Left renal cortex interstitium (tissue), 4 donors: Measurements from ENCODE around the gene ITGB7. TPM values are rescaled to one million over a fixed set of nuclear protein-coding genes. Genes with fewer than 3 reads are reported as not detected.

Experiments used
- DNase-seq, 4 donors: peaks; one replicate each; pipeline ENCODE4 v3.0.0-alpha.2; 2013; ENCODE audit warnings: low read depth in 4 of 4, low spot score in 2 of 4, missing footprints in 1 of 4
- polyA plus RNA-seq, 4 donors: library from polyadenylated mRNA; unstranded; fragments of 120-200 nt; gene quantifications; one replicate each; pipeline ENCODE4 v1.2.1, GENCODE V29; 2013; ENCODE audit not compliant: insufficient read length in 4 of 4

Gene ITGB7
- polyA plus RNA-seq = 1 to 10 TPM; 1.2 to 1.7 (median 1.3) TPM

GRCh38 chr12:53207042-53207441 is at the start of gene ITGB7:
Gene ITGB7, minus strand, starts transcription at chr12:53207251. Its CDS starts 6,808 bp downstream, at chr12:53200443.
- no peak for DNase-seq

- DNase-seq = no peak
Measured at GRCh38 chr12:53255996-53256395, 48.9 kb upstream of the ITGB7 start.

DNA sequence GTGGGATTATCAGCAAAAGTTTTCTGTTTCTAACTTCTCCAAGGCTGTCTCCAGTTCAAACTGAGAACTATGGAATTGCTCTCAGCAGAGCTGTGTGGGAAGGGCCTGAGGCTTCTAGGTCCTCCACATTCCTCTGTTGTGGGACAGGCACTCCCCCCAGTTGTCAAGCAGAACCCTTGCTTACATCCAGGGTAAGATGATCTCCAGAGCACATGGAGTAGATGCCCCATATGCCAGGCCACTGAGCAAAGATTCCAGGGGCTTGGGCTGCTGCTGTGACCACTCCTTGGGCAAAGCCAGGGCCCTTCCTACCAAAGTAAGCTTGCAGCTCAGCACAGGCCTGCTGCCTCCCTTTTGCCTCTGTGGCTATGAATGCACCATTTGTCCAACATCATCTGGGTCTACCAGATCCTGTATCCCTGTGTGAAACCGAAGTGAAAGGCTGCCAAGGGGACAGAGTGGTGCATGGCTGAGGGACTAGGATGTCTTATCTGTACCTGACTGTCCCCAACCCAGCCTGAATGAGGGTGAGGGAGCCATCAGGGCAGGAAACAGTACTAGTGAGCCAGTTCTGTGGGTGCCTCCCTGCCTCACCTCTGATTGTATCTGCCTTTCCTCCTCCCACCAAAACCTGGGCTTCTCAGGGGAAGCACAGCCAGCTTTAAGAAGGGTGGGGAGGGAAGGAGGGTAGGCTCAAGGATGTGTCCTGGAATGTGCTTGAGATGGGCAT is 47.9 kb upstream of the ITGB7 start:
- DNase-seq = no peak

GRCh38 chr12:53253298-53253697 is 46.2 kb upstream of the ITGB7 start:
- no peak for DNase-seq

GRCh38 chr12:53252349-53252916 is 45.4 kb upstream of the ITGB7 start:
- DNase-seq = no peak

GRCh38 chr12:53251477-53252348 is 44.7 kb upstream of the ITGB7 start:
- peak in 2 of 4 donors; percentile 54 to 57 for DNase-seq

- no peak for DNase-seq
Measured at GRCh38 chr12:53245286-53245685, 38.2 kb upstream of the ITGB7 start.

DNA sequence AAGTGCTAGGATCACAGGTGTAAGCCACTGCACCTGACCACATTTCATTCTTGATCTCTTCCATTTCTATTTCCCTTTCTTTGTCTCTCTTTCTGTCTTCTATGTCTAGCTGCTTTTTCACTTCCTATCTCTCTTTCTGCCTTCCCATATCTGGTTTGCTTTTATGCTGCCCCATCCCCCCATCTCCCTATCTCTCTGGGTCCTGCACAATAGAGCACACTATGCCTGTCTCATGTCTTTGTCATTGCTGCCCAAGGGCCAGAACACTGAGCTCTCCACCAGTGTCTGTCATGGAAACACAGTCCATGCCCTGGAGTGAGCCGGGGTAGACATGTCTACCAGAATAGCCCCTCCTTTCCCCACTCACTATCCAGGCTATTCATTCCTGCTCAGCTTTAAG is 37.3 kb upstream of the ITGB7 start:
- DNase-seq = no peak

DNA sequence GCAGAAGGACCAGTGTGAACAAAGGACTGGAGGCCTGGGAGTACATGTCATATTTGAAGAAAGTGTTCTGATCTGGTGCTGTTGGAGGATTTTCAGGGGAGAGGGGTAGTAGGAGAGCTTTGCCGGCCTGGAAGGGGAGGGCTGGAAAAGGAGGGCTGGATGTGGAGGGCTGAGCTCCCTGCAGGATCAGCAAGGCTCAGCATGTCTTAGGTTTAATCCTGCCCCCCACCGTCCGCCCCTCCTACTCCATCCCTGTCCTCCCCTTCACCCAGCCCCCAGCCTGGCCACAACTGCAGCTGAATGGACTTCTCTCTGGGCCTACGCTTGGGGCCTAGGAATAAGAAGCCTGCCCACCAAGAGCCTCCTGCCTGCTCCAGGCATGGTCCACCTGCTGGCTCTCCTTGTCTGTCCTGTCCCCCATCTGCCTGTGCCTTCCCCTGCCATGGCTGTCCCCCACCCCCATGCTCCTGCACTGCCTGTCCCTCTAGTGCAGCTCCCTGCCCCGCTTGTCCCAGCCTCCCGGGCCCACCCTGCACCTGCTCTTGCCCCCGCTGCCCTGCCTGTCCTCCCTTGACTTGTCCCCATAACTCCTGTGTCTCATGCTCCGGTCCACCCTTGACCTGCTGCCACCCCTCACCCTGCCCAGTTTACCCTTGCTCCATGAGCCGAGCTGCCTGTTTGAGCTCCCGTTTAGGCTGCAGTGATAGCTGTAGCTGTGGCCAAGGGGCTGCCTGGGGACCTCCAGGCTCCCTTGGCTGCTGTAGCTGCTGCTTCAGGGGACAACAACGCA is 34.8 kb upstream of the ITGB7 start:
- no peak for DNase-seq

GRCh38 chr12:53239643-53240258 is 32.7 kb upstream of the ITGB7 start:
- DNase-seq = no peak

DNA sequence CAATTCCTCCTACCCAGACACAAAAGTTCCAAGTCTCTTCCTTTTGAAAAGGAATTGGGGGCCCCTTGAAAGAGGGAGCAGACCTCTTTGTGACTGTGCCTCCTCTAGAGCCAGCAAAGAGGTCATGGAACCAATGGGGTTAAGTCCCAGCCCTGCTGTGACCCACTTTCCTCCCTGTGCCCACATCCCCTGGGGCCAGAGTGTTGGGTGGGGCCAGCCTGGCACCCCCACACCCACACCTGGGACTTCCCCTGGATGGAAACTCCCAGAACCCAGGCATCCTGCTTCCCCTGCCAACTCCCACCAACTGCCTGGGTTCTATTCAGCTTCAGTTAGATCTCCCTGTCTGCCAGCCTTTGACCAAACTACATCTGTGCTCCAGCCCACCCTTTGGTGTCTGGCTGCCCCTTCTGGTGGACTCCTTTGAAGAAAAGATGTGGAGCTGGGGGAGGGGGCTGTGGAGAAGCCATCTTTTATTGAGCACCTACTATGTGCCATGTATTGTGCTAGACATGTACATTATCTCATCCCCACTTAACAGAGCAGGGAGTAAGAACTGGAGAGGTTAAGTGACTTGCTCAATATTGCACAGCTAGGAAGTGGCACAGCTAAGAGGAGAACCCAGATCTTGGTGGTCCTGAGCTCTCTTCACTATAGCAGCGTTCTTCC is 29.5 kb upstream of the ITGB7 start:
- DNase-seq = no peak

DNA sequence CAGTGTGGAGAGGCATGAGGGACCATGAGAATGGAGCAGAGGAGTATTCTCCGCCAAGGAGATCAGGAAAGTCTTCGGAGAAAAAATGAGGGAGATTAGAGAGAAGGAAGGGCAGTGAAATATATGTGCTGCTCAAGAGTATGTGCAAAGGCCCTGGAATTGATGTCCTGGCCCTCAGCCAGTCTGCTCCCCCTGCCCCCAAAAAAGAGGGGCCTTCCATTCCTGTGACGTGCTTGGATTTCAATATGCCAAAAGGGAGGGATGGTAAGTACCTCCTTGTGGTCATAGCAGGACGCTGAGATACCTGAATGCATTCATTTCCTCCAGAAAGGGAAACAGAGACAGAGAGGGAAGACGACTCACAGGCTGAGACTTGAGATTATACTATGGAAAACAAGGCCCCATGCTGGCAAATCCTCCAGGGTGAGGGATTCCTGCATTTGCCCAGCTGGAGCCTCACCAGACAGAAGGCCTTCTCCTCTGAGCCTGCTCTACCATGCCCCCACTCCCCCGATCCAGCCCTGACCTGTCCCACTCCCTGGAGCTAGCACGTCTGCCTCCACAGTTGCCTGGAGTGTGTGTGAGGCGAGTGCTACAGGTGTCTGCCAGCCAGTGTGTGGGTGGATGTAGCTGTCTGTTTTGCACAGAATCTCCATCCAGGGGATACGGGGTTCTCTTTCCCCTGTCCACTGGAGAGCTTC is 28.8 kb upstream of the ITGB7 start:
- DNase-seq = no peak

DNA sequence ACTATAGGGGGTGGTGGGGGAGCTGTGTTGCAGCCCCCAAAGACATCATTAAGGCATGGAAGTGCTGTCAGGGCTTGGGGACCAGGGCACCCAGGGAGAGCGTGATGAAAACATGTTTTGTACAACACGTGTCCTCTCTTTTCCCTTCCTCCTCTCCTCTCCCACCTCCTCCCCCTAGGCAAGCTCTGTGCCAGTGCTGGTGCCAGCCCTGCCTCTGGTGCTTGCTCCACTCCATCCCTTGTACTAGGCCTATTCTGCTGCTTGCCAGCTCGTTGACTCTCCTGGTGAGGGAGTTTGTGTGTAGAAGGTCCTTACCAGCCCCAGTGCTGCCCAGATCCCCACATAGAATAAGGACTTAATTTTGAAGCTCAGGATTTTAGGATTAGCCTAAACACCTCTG is 28.1 kb upstream of the ITGB7 start:
- DNase-seq = no peak

- no peak for DNase-seq
Measured at GRCh38 chr12:53234271-53234914, 27.3 kb upstream of the ITGB7 start.

- DNase-seq = no peak
Measured at GRCh38 chr12:53233671-53234121, 26.6 kb upstream of the ITGB7 start.

GRCh38 chr12:53232646-53233461 is 25.8 kb upstream of the ITGB7 start:
- DNase-seq = no peak

GRCh38 chr12:53231921-53232645 is 25.0 kb upstream of the ITGB7 start, which contains the start of gene RARG:
Gene RARG, minus strand, starts transcription at chr12:53232209. Its CDS starts 4,664 bp downstream, at chr12:53227545.
- DNase-seq = no peak
